PFSK-1 (cell line): ENCODE results near the gene SUCLG2.

Experiments
- POLR2AphosphoS5 ChIP-seq: IDR thresholded peaks from 2 replicates; pipeline ENCODE4 v1.6.1; 2012; ENCODE audit warnings: low read depth, mild to moderate bottlenecking, control low read depth, low read length, moderate library complexity
- SIN3A ChIP-seq: IDR thresholded peaks from 2 replicates; pipeline ENCODE4 v1.6.1; 2012; ENCODE audit warnings: mild to moderate bottlenecking, low read length, moderate library complexity, borderline replicate concordance; ENCODE audit not compliant: insufficient read depth

GRCh38 chr3:67401921-67402320 lies 252.5 kb downstream of the SUCLG2 start:
- no peak for TF ChIP-seq POLR2AphosphoS5
- no peak for TF ChIP-seq SIN3A
